SK-N-SH (cell line): ENCODE data around the gene RBBP8NL.

Experiments used
- EP300 ChIP-seq, 2 experiments: IDR thresholded peaks; 2 replicates each; pipeline versions ENCODE4 v1.4.0 to v1.6.1; 2012; ENCODE audit warnings: borderline replicate concordance in 1 of 2, low read depth in 1 of 2, low read length in 1 of 2
- JUND ChIP-seq: IDR thresholded peaks from 2 replicates; pipeline ENCODE4 v1.4.0; 2012
- NFIC ChIP-seq: IDR thresholded peaks from 2 replicates; pipeline ENCODE4 v1.4.0; 2012; ENCODE audit warnings: borderline replicate concordance
- NRF1 ChIP-seq: IDR thresholded peaks from 2 replicates; pipeline ENCODE4 v1.6.1; 2012; ENCODE audit warnings: low read depth, mild to moderate bottlenecking, low read length
- POLR2AphosphoS5 ChIP-seq: IDR thresholded peaks from 2 replicates; pipeline ENCODE4 v1.6.1; 2012; ENCODE audit warnings: low read depth, low read length
- RFX5 ChIP-seq: IDR thresholded peaks from 2 replicates; pipeline ENCODE4 v1.6.1; 2012; ENCODE audit warnings: mild to moderate bottlenecking, improper control_type of control experiment, low read length
- SIN3A ChIP-seq: IDR thresholded peaks from 2 replicates; pipeline ENCODE4 v1.6.1; 2012; ENCODE audit warnings: low read depth, mild to moderate bottlenecking, low read length, moderate library complexity, borderline replicate concordance
- TCF12 ChIP-seq: IDR thresholded peaks from 2 replicates; pipeline ENCODE4 v1.4.0; 2012
- YY1 ChIP-seq: IDR thresholded peaks from 2 replicates; pipeline ENCODE4 v1.4.0; 2012; ENCODE audit warnings: low read depth, mild to moderate bottlenecking
- TF ChIP-seq, protein P1 (sequence below): fragments of 200-600 bp; sonication (generic); IDR thresholded peaks from 2 replicates; pipeline ENCODE4 v1.6.1; 2017; ENCODE audit warnings: antibody characterized with exemption, mild to moderate bottlenecking, moderate library complexity
- TF ChIP-seq, protein P2 (sequence below): IDR thresholded peaks from 2 replicates; pipeline ENCODE4 v1.6.1; 2012; ENCODE audit warnings: mild to moderate bottlenecking, low read depth, low read length, moderate library complexity

GRCh38 chr20:62428002-62428372 is 648 bp upstream of the RBBP8NL start:
- TF ChIP-seq SIN3A (no peak), EP300 (IDR thresholded peaks at IDR 0.05; ENCODE audit: borderline replicate concordance in 1 of 2, low read depth in 1 of 2, low read length in 1 of 2) (no peak), NRF1 (no peak), NFIC (no peak), TCF12 (no peak), POLR2AphosphoS5 (no peak), RFX5 (no peak), JUND (no peak), YY1 (no peak)
- TF ChIP-seq, protein P1, sequence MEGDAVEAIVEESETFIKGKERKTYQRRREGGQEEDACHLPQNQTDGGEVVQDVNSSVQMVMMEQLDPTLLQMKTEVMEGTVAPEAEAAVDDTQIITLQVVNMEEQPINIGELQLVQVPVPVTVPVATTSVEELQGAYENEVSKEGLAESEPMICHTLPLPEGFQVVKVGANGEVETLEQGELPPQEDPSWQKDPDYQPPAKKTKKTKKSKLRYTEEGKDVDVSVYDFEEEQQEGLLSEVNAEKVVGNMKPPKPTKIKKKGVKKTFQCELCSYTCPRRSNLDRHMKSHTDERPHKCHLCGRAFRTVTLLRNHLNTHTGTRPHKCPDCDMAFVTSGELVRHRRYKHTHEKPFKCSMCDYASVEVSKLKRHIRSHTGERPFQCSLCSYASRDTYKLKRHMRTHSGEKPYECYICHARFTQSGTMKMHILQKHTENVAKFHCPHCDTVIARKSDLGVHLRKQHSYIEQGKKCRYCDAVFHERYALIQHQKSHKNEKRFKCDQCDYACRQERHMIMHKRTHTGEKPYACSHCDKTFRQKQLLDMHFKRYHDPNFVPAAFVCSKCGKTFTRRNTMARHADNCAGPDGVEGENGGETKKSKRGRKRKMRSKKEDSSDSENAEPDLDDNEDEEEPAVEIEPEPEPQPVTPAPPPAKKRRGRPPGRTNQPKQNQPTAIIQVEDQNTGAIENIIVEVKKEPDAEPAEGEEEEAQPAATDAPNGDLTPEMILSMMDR = no peak
- TF ChIP-seq, protein P2, sequence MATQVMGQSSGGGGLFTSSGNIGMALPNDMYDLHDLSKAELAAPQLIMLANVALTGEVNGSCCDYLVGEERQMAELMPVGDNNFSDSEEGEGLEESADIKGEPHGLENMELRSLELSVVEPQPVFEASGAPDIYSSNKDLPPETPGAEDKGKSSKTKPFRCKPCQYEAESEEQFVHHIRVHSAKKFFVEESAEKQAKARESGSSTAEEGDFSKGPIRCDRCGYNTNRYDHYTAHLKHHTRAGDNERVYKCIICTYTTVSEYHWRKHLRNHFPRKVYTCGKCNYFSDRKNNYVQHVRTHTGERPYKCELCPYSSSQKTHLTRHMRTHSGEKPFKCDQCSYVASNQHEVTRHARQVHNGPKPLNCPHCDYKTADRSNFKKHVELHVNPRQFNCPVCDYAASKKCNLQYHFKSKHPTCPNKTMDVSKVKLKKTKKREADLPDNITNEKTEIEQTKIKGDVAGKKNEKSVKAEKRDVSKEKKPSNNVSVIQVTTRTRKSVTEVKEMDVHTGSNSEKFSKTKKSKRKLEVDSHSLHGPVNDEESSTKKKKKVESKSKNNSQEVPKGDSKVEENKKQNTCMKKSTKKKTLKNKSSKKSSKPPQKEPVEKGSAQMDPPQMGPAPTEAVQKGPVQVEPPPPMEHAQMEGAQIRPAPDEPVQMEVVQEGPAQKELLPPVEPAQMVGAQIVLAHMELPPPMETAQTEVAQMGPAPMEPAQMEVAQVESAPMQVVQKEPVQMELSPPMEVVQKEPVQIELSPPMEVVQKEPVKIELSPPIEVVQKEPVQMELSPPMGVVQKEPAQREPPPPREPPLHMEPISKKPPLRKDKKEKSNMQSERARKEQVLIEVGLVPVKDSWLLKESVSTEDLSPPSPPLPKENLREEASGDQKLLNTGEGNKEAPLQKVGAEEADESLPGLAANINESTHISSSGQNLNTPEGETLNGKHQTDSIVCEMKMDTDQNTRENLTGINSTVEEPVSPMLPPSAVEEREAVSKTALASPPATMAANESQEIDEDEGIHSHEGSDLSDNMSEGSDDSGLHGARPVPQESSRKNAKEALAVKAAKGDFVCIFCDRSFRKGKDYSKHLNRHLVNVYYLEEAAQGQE = no peak
